Hepatocyte (in vitro differentiated cells): ENCODE measurements around the gene UBXN6.

Experiments used
- CTCF ChIP-seq: fragments of 200-600 bp; sonication (generic); IDR thresholded peaks from 2 replicates; pipeline ENCODE4 v1.5.1; 2016; ENCODE audit warnings: antibody characterized with exemption, mild to moderate bottlenecking; ENCODE audit not compliant: poor library complexity
- EZH2 ChIP-seq: fragments of 200-600 bp; sonication (generic); IDR thresholded peaks from 2 replicates; pipeline ENCODE4 v1.6.1; 2016; ENCODE audit warnings: antibody characterized with exemption, mild to moderate bottlenecking, borderline replicate concordance
- EZH2phosphoT487 ChIP-seq: fragments of 200-600 bp; sonication (generic); IDR thresholded peaks from one replicate; pipeline ENCODE4 v1.6.1; 2018; ENCODE audit warnings: antibody characterized with exemption, mild to moderate bottlenecking, low read depth, moderate library complexity; ENCODE audit not compliant: unreplicated experiment, severe bottlenecking

DNA sequence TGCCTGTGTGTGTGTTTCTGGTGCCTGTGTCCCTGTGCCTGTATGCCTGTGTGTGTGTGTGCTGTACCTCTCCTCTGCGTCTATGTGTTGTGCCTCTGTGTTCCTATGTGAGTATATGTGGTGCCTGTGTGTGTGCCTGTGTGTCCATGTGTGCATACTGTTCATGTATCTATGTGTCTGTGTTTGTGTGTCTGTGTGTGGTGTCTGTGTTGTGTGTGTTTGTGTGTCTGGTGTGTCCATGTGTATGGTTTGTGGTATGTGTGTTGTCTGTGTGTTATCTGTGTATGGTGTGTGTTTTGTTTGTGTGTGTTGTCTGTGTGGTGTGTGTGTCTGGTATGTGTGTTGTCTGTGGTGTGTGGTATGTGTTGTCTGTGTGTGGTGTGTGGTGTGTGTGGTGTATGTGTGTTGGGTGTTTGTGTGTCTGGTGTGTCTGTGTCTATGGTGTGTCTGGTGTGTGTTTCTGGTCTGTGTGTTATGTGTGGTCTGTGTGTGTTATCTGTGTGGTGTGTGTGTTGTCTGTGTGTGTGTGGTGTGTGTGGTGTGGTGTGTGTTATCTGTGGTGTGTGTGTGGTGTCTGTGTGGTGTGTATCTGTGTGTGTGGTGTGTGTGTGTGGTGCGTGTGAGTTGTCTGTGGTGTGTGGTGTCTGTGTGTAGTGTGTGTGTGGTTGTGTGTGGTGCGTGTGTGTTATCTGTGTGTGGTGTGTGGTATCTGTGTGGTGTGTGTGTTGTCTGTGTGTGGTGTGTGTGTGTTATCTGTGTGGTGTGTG is 34.9 kb upstream of the UBXN6 start:
- TF ChIP-seq EZH2phosphoT487 (no peak), CTCF (no peak), EZH2 (no peak)
